ENCODE results near the gene TGFB3.

- TF ChIP-seq SIN3A (IDR thresholded peaks at IDR 0.05; ENCODE audit: borderline replicate concordance, insufficient read depth, low read length): no peak
- TF ChIP-seq TAF1 (IDR thresholded peaks at IDR 0.05; ENCODE audit: borderline replicate concordance, insufficient read depth, low read length): no peak
- TF ChIP-seq POLR2AphosphoS5 (IDR thresholded peaks at IDR 0.05; ENCODE audit: low read depth, low read length): no peak
- TF ChIP-seq REST (IDR thresholded peaks at IDR 0.05; ENCODE audit: insufficient read depth in 1 of 2, low read depth in 2 of 2, low read length in 2 of 2): no peak
- TF ChIP-seq FOXP2 (optimal IDR thresholded peaks at IDR 0.05; ENCODE audit: borderline replicate concordance, extremely low read depth, extremely low read length, insufficient read depth): no peak
Observed at GRCh38 chr14:75944607-75945241, 37.1 kb downstream of the TGFB3 start.

All from PFSK-1 (cell line).